H9 (cell line): ENCODE measurements around the gene DENND1A. TPM values are rescaled to one million over a fixed set of nuclear protein-coding genes. Genes with fewer than 3 reads are reported as not detected.

Source experiments
- DNase-seq: peaks from one replicate; pipeline ENCODE4 v3.0.0-alpha.2; 2017
- H2AFZ ChIP-seq: one replicate; pipeline ENCODE4 v1.6.1; 2013; ENCODE audit warnings: mild to moderate bottlenecking, low read length, control low read depth, moderate library complexity
- H2AK5ac ChIP-seq: 2 replicates; pipeline ENCODE4 v1.6.1; 2013; ENCODE audit warnings: low read length, control low read depth, mixed read lengths; ENCODE audit not compliant: insufficient read length
- H2BK120ac ChIP-seq: one replicate; pipeline ENCODE4 v1.6.1; 2013; ENCODE audit warnings: low read depth, mild to moderate bottlenecking, low read length, control low read depth, inconsistent platforms; ENCODE audit not compliant: poor library complexity, severe bottlenecking
- H2BK12ac ChIP-seq: 2 replicates; pipeline ENCODE4 v1.6.1; 2013; ENCODE audit warnings: low read length, control low read depth, mixed read lengths, low read depth; ENCODE audit not compliant: insufficient read length
- H2BK15ac ChIP-seq: 2 replicates; pipeline ENCODE4 v1.6.1; 2013; ENCODE audit warnings: low read depth, low read length, control low read depth
- H2BK20ac ChIP-seq: one replicate; pipeline ENCODE4 v1.6.1; 2013; ENCODE audit warnings: low read depth, mild to moderate bottlenecking, low read length, control low read depth, inconsistent platforms; ENCODE audit not compliant: poor library complexity, severe bottlenecking
- H2BK5ac ChIP-seq: 2 replicates; pipeline ENCODE4 v1.6.1; 2013; ENCODE audit warnings: low read length, control low read depth, mixed read lengths; ENCODE audit not compliant: insufficient read length
- H3K14ac ChIP-seq: 2 replicates; pipeline ENCODE4 v1.6.1; 2013; ENCODE audit warnings: low read length, control low read depth; ENCODE audit not compliant: insufficient read depth
- H3K18ac ChIP-seq: 2 replicates; pipeline ENCODE4 v1.6.1; 2013; ENCODE audit warnings: low read depth, mild to moderate bottlenecking, mixed read lengths, low read length, control low read depth; ENCODE audit not compliant: insufficient read length
- H3K23ac ChIP-seq: 2 replicates; pipeline ENCODE4 v1.6.1; 2013; ENCODE audit warnings: low read length, control low read depth, mixed read lengths, low read depth; ENCODE audit not compliant: insufficient read length
- H3K23me2 ChIP-seq: 2 replicates; pipeline ENCODE4 v1.6.1; 2013; ENCODE audit warnings: low read depth, mild to moderate bottlenecking, mixed read lengths, low read length, control low read depth; ENCODE audit not compliant: insufficient read length, poor library complexity, severe bottlenecking
- H3K27ac ChIP-seq: 2 replicates; pipeline ENCODE4 v1.5.1; 2013; ENCODE audit warnings: low read length, control low read depth, mixed read lengths, low read depth; ENCODE audit not compliant: insufficient read length
- H3K27me3 ChIP-seq: 2 replicates; pipeline ENCODE4 v1.6.1; 2013; ENCODE audit warnings: low read length, control low read depth, inconsistent platforms; ENCODE audit not compliant: insufficient read depth
- H3K4ac ChIP-seq: 2 replicates; pipeline ENCODE4 v1.6.1; 2013; ENCODE audit warnings: low read depth, mild to moderate bottlenecking, control low read depth, inconsistent platforms, low read length, moderate library complexity
- H3K4me1 ChIP-seq: 2 replicates; pipeline ENCODE4 v1.6.1; 2013; ENCODE audit warnings: low read length, control low read depth, inconsistent platforms; ENCODE audit not compliant: insufficient read depth
- H3K4me2 ChIP-seq: 2 replicates; pipeline ENCODE4 v1.6.1; 2013; ENCODE audit warnings: low read length, control low read depth, mixed read lengths; ENCODE audit not compliant: insufficient read length, insufficient read depth
- H3K56ac ChIP-seq: 2 replicates; pipeline ENCODE4 v1.6.1; 2013; ENCODE audit warnings: low read depth, mild to moderate bottlenecking, mixed read lengths, low read length, control low read depth; ENCODE audit not compliant: insufficient read length
- H3K79me1 ChIP-seq: 2 replicates; pipeline ENCODE4 v1.6.1; 2013; ENCODE audit warnings: low read depth, mild to moderate bottlenecking, moderate library complexity, low read length, control low read depth, inconsistent platforms; ENCODE audit not compliant: insufficient read depth, poor library complexity, severe bottlenecking
- H3K79me2 ChIP-seq: 2 replicates; pipeline ENCODE4 v1.6.1; 2013; ENCODE audit warnings: low read length, control low read depth, inconsistent platforms; ENCODE audit not compliant: insufficient read depth
- H3K9ac ChIP-seq: 2 replicates; pipeline ENCODE4 v1.6.1; 2013; ENCODE audit warnings: low read length, control low read depth, mixed read lengths; ENCODE audit not compliant: insufficient read length; ENCODE audit errors: extremely low read depth
- H3K9me3 ChIP-seq: one replicate; pipeline ENCODE4 v1.6.1; 2013; ENCODE audit warnings: low read depth, low read length, inconsistent platforms; ENCODE audit not compliant: control insufficient read depth
- H3T11ph ChIP-seq: one replicate; pipeline ENCODE4 v1.6.1; 2013; ENCODE audit warnings: mild to moderate bottlenecking, low read length, control low read depth, inconsistent platforms
- H4K20me1 ChIP-seq: one replicate; pipeline ENCODE4 v1.6.1; 2013; ENCODE audit not compliant: control insufficient read depth, insufficient read length, insufficient read depth
- H4K5ac ChIP-seq: 2 replicates; pipeline ENCODE4 v1.6.1; 2013; ENCODE audit warnings: low read depth, mild to moderate bottlenecking, mixed read lengths, low read length, control low read depth; ENCODE audit not compliant: insufficient read length
- H4K8ac ChIP-seq: replicated peaks from 2 replicates; pipeline ENCODE4 v1.6.1; 2013; ENCODE audit warnings: low read length, control low read depth, mixed read lengths, low read depth; ENCODE audit not compliant: insufficient read length
- H4K91ac ChIP-seq: 2 replicates; pipeline ENCODE4 v1.6.1; 2013; ENCODE audit warnings: low read depth, mild to moderate bottlenecking, moderate library complexity, mixed read lengths, low read length, control low read depth; ENCODE audit not compliant: insufficient read length
- H3K27ac Mint-ChIP-seq, 3 experiments: 2 replicates in 2 of 3; 3 replicates in 1 of 3; pipeline ENCODE4 v1.8.0; 2020 to 2021; ENCODE audit warnings: mixed read lengths in 3 of 3, mild to moderate bottlenecking in 1 of 3, moderate library complexity in 1 of 3
- H3K27me3 Mint-ChIP-seq: 2 replicates; pipeline ENCODE4 v1.8.0; 2021; ENCODE audit warnings: low read depth, mild to moderate bottlenecking, moderate library complexity, mixed read lengths
- H3K36me3 Mint-ChIP-seq, 3 experiments: 2 replicates in 2 of 3; 3 replicates in 1 of 3; pipeline ENCODE4 v1.8.0; 2020 to 2021; ENCODE audit warnings: low read depth in 3 of 3, mixed read lengths in 3 of 3; ENCODE audit not compliant: insufficient read depth in 1 of 3
- H3K4me1 Mint-ChIP-seq, 2 experiments: 2 replicates each; pipeline ENCODE4 v1.8.0; 2020; ENCODE audit warnings: mixed read lengths in 2 of 2
- H3K4me3 Mint-ChIP-seq, 2 experiments: 2 replicates in 1 of 2; 3 replicates in 1 of 2; pipeline ENCODE4 v1.8.0; 2020 to 2021; ENCODE audit warnings: mild to moderate bottlenecking in 2 of 2, mixed read lengths in 2 of 2, moderate library complexity in 1 of 2
- H3K9me3 Mint-ChIP-seq, 2 experiments: 2 replicates in 1 of 2; 3 replicates in 1 of 2; pipeline ENCODE4 v1.8.0; 2020; ENCODE audit warnings: mild to moderate bottlenecking in 2 of 2, mixed read lengths in 2 of 2, moderate library complexity in 1 of 2
- WGBS: extraction: QIAGEN DNeasy Blood & Tissue Kit; methylation state at CpG from one replicate; pipeline ENCODE4 v1.1.7; 2013; ENCODE audit warnings: missing lambda C conversion rate, low lambda C conversion rate, mixed read lengths; ENCODE audit not compliant: insufficient read length; ENCODE audit errors: extremely low coverage; 5-methylcytosine and 5-hydroxymethylcytosine counted together
- total RNA-seq: library from RNA; stranded (reverse); gene quantifications from 2 replicates; pipeline ENCODE4 v1.2.1, GENCODE V29; 2021
- TF ChIP-seq, protein P1 (sequence below): fragments of 200-600 bp; sonication (generic); conservative IDR thresholded peaks from 3 replicates; pipeline ENCODE4 v1.8.0; 2021; ENCODE audit warnings: antibody characterized with exemption, mild to moderate bottlenecking

The DENND1A gene
- total RNA-seq, 1 experiment from 2014 or later = 20.4 TPM

DNA sequence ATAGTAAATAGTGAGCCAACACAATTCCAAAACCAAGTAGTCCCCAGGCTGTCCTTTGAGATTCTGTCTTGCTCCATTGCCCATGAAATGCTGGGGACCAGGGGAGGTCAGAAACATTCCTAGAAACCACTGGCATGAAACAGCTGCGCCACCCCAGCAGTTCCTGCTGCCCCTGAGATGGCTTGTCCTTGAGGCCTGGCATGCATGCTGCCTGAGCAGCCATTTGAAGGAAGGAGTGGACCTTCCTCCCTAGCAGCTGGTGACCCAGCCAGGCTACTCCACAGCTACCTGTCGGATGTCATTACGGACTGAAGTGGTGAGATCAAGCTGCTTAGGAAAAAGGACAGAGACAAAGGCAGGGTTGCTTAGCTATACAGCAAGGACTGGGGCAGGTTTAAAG, 260.6 kb downstream of the DENND1A start:
- Histone ChIP-seq H4K5ac (no peak overlapping the region), H3K23ac (no peak overlapping the region), H3K4me2 (no peak overlapping the region), H3K79me1 (no peaks in the 10 kb centered on the region), H2AFZ (no peak overlapping the region), H3K18ac (no peak overlapping the region), H2BK5ac (no peak overlapping the region), H3T11ph (no peak overlapping the region), H2AK5ac (no peak overlapping the region), H3K9me3 (no peaks in the 10 kb centered on the region), H2BK15ac (no peak overlapping the region), H3K79me2 (no peaks in the 10 kb centered on the region), H2BK12ac (no peak overlapping the region), H3K4me1 (no peaks in the 10 kb centered on the region), H4K91ac (no peak overlapping the region), H4K8ac (no peak overlapping the region), H4K20me1 (no peaks in the 10 kb centered on the region), H2BK120ac (no peak overlapping the region), H3K23me2 (no peaks in the 10 kb centered on the region), H3K14ac (no peak overlapping the region; the same call in 1 of the 2 replicates), H3K27me3 (no peaks in the 10 kb centered on the region), H3K4ac (no peak overlapping the region), H3K56ac (no peak overlapping the region), H3K9ac (no peak overlapping the region), H3K27ac (no peak overlapping the region), H2BK20ac (no peak overlapping the region)
- peaks cover 39 to 46% (median 41%) of the 10 kb centered on the region in 3 experiments for H3K36me3 Mint-ChIP-seq
- H3K4me1 Mint-ChIP-seq = no peaks in the 10 kb centered on the region
- H3K9me3 Mint-ChIP-seq = peaks cover 20 to 32% of the 10 kb centered on the region in 2 experiments
- no peak overlapping the region for H3K4me3 Mint-ChIP-seq
- no peak overlapping the region; a peak in 1 of 7 replicates for H3K27ac Mint-ChIP-seq
- TF ChIP-seq, protein P1, sequence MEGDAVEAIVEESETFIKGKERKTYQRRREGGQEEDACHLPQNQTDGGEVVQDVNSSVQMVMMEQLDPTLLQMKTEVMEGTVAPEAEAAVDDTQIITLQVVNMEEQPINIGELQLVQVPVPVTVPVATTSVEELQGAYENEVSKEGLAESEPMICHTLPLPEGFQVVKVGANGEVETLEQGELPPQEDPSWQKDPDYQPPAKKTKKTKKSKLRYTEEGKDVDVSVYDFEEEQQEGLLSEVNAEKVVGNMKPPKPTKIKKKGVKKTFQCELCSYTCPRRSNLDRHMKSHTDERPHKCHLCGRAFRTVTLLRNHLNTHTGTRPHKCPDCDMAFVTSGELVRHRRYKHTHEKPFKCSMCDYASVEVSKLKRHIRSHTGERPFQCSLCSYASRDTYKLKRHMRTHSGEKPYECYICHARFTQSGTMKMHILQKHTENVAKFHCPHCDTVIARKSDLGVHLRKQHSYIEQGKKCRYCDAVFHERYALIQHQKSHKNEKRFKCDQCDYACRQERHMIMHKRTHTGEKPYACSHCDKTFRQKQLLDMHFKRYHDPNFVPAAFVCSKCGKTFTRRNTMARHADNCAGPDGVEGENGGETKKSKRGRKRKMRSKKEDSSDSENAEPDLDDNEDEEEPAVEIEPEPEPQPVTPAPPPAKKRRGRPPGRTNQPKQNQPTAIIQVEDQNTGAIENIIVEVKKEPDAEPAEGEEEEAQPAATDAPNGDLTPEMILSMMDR = no peak
- no CpG with 5 or more reads among the region's 3 CpGs for WGBS
- no peak for DNase-seq
- no peaks in the 10 kb centered on the region for H3K27me3 Mint-ChIP-seq
